ENCODE data around the gene RGS11. TPM values are rescaled to one million over a fixed set of nuclear protein-coding genes. Genes with fewer than 3 reads are reported as not detected.

Gene RGS11
- polyA plus RNA-seq, 4 donors: 0.49 to 20.1 (median 7.4) TPM

GRCh38 chr16:264440-264951 is 11.2 kb downstream of the RGS11 start:
- Histone ChIP-seq H3K9me3 (ENCODE audit: control insufficient read depth in 2 of 2, insufficient read depth in 1 of 2, low read depth in 1 of 2, low read length in 1 of 2) (no peaks in the 10 kb centered on the region), H3K4me1 (ENCODE audit: control insufficient read depth in 3 of 3, insufficient read depth in 2 of 3, low read depth in 1 of 3, low read length in 2 of 3) (peaks cover 0 to 4% (median 2%) of the 10 kb centered on the region in 3 donors), H3K27ac (ENCODE audit: low read depth in 1 of 3, low read length in 2 of 3) (no peak overlapping the region), H3K4me3 (ENCODE audit: low read depth in 1 of 3, low read length in 3 of 3) (no peak overlapping the region), H3K27me3 (ENCODE audit: control insufficient read depth in 3 of 3, insufficient read depth in 3 of 3, low read length in 3 of 3) (no peaks in the 10 kb centered on the region), H3K36me3 (ENCODE audit: control insufficient read depth in 3 of 3, insufficient read depth in 2 of 3, low read depth in 1 of 3, low read length in 3 of 3) (peaks cover 6 to 60% (median 15%) of the 10 kb centered on the region in 3 donors)
- DNase-seq (no peak), FAIRE-seq (no peak)
- WGBS, 3 donors: 90 to 93% (median 90%) methylated on average over 22 to 23 of the region's 23 CpGs

GRCh38 chr16:263944-264343 is 11.8 kb downstream of the RGS11 start:
- DNase-seq (no peak), FAIRE-seq (no peak)
- H3K4me1 ChIP-seq (ENCODE audit: control insufficient read depth in 3 of 3, insufficient read depth in 2 of 3, low read depth in 1 of 3, low read length in 2 of 3): peaks cover 0 to 4% (median 2%) of the 10 kb centered on the region in 3 donors
- peaks cover 6 to 65% (median 19%) of the 10 kb centered on the region in 3 donors for H3K36me3 ChIP-seq (ENCODE audit: control insufficient read depth in 3 of 3, insufficient read depth in 2 of 3, low read depth in 1 of 3, low read length in 3 of 3)
- H3K4me3 ChIP-seq (ENCODE audit: low read depth in 1 of 3, low read length in 3 of 3): no peak overlapping the region
- no peak overlapping the region for H3K27ac ChIP-seq (ENCODE audit: low read depth in 1 of 3, low read length in 2 of 3)
- H3K9me3 ChIP-seq (ENCODE audit: control insufficient read depth in 2 of 2, insufficient read depth in 1 of 2, low read depth in 1 of 2, low read length in 1 of 2): no peaks in the 10 kb centered on the region
- no peaks in the 10 kb centered on the region for H3K27me3 ChIP-seq (ENCODE audit: control insufficient read depth in 3 of 3, insufficient read depth in 3 of 3, low read length in 3 of 3)
- WGBS, 3 donors: 84 to 93% (median 86%) methylated on average over 16 to 17 of the region's 17 CpGs

- H3K27me3 ChIP-seq (ENCODE audit: control insufficient read depth in 3 of 3, insufficient read depth in 3 of 3, low read length in 3 of 3): no peaks in the 10 kb centered on the region
- FAIRE-seq: no peak
- no peaks in the 10 kb centered on the region for H3K9me3 ChIP-seq (ENCODE audit: control insufficient read depth in 2 of 2, insufficient read depth in 1 of 2, low read depth in 1 of 2, low read length in 1 of 2)
- H3K36me3 ChIP-seq (ENCODE audit: control insufficient read depth in 3 of 3, insufficient read depth in 2 of 3, low read depth in 1 of 3, low read length in 3 of 3): peaks cover 6 to 70% (median 20%) of the 10 kb centered on the region in 3 donors
- H3K4me1 ChIP-seq (ENCODE audit: control insufficient read depth in 3 of 3, insufficient read depth in 2 of 3, low read depth in 1 of 3, low read length in 2 of 3): peaks cover 0 to 4% (median 2%) of the 10 kb centered on the region in 3 donors
- no peak overlapping the region for H3K27ac ChIP-seq (ENCODE audit: low read depth in 1 of 3, low read length in 2 of 3)
- DNase-seq: no peak
- no peak overlapping the region for H3K4me3 ChIP-seq (ENCODE audit: low read depth in 1 of 3, low read length in 3 of 3)
- 91 to 94% (median 93%) methylated on average over 35 of the region's 35 CpGs for WGBS, 3 donors
These were observed 12.5 kb downstream of the RGS11 start for GRCh38 chr16:263182-263774.

- no peak for FAIRE-seq
- H3K4me1 ChIP-seq (ENCODE audit: control insufficient read depth in 3 of 3, insufficient read depth in 2 of 3, low read depth in 1 of 3, low read length in 2 of 3): peaks cover 0 to 2% (median 2%) of the 10 kb centered on the region in 3 donors
- H3K27me3 ChIP-seq (ENCODE audit: control insufficient read depth in 3 of 3, insufficient read depth in 3 of 3, low read length in 3 of 3): no peaks in the 10 kb centered on the region
- peaks cover 6 to 70% (median 20%) of the 10 kb centered on the region in 3 donors for H3K36me3 ChIP-seq (ENCODE audit: control insufficient read depth in 3 of 3, insufficient read depth in 2 of 3, low read depth in 1 of 3, low read length in 3 of 3)
- no peak overlapping the region for H3K27ac ChIP-seq (ENCODE audit: low read depth in 1 of 3, low read length in 2 of 3)
- WGBS, 3 donors: 94 to 97% (median 96%) methylated on average over 29 of the region's 29 CpGs
- no peaks in the 10 kb centered on the region for H3K9me3 ChIP-seq (ENCODE audit: control insufficient read depth in 2 of 2, insufficient read depth in 1 of 2, low read depth in 1 of 2, low read length in 1 of 2)
- H3K4me3 ChIP-seq (ENCODE audit: low read depth in 1 of 3, low read length in 3 of 3): no peak overlapping the region
- DNase-seq: no peak
These were observed 13.5 kb downstream of the RGS11 start for GRCh38 chr16:262121-262745.

GRCh38 chr16:261031-261691 is 14.6 kb downstream of the RGS11 start:
- Histone ChIP-seq H3K4me1 (ENCODE audit: control insufficient read depth in 3 of 3, insufficient read depth in 2 of 3, low read depth in 1 of 3, low read length in 2 of 3) (peaks cover 0 to 1% (median 0%) of the 10 kb centered on the region in 3 donors), H3K4me3 (ENCODE audit: low read depth in 1 of 3, low read length in 3 of 3) (no peak overlapping the region), H3K9me3 (ENCODE audit: control insufficient read depth in 2 of 2, insufficient read depth in 1 of 2, low read depth in 1 of 2, low read length in 1 of 2) (no peaks in the 10 kb centered on the region), H3K27ac (ENCODE audit: low read depth in 1 of 3, low read length in 2 of 3) (no peak overlapping the region), H3K36me3 (ENCODE audit: control insufficient read depth in 3 of 3, insufficient read depth in 2 of 3, low read depth in 1 of 3, low read length in 3 of 3) (peaks cover 6 to 74% (median 20%) of the 10 kb centered on the region in 3 donors), H3K27me3 (ENCODE audit: control insufficient read depth in 3 of 3, insufficient read depth in 3 of 3, low read length in 3 of 3) (no peaks in the 10 kb centered on the region)
- no peak for DNase-seq
- no peak for FAIRE-seq
- 84 to 87% (median 85%) methylated on average over 27 to 28 of the region's 28 CpGs for WGBS, 3 donors

- 93 to 97% (median 95%) methylated on average over 19 of the region's 19 CpGs for WGBS, 3 donors
- Histone ChIP-seq H3K27ac (ENCODE audit: low read depth in 1 of 3, low read length in 2 of 3) (no peak overlapping the region), H3K36me3 (ENCODE audit: control insufficient read depth in 3 of 3, insufficient read depth in 2 of 3, low read depth in 1 of 3, low read length in 3 of 3) (peaks cover 6 to 76% (median 20%) of the 10 kb centered on the region in 3 donors), H3K27me3 (ENCODE audit: control insufficient read depth in 3 of 3, insufficient read depth in 3 of 3, low read length in 3 of 3) (no peaks in the 10 kb centered on the region), H3K9me3 (ENCODE audit: control insufficient read depth in 2 of 2, insufficient read depth in 1 of 2, low read depth in 1 of 2, low read length in 1 of 2) (peaks cover 0 to 6% of the 10 kb centered on the region in 2 donors), H3K4me1 (ENCODE audit: control insufficient read depth in 3 of 3, insufficient read depth in 2 of 3, low read depth in 1 of 3, low read length in 2 of 3) (no peaks in the 10 kb centered on the region), H3K4me3 (ENCODE audit: low read depth in 1 of 3, low read length in 3 of 3) (no peak overlapping the region)
- DNase-seq (no peak), FAIRE-seq (no peak)
These were observed 15.4 kb downstream of the RGS11 start for GRCh38 chr16:260326-260725.

GRCh38 chr16:259814-260253 is 15.9 kb downstream of the RGS11 start:
- Histone ChIP-seq H3K27me3 (ENCODE audit: control insufficient read depth in 3 of 3, insufficient read depth in 3 of 3, low read length in 3 of 3) (no peaks in the 10 kb centered on the region), H3K36me3 (ENCODE audit: control insufficient read depth in 3 of 3, insufficient read depth in 2 of 3, low read depth in 1 of 3, low read length in 3 of 3) (peaks cover 6 to 76% (median 20%) of the 10 kb centered on the region in 3 donors), H3K4me1 (ENCODE audit: control insufficient read depth in 3 of 3, insufficient read depth in 2 of 3, low read depth in 1 of 3, low read length in 2 of 3) (no peaks in the 10 kb centered on the region), H3K4me3 (ENCODE audit: low read depth in 1 of 3, low read length in 3 of 3) (no peak overlapping the region), H3K9me3 (ENCODE audit: control insufficient read depth in 2 of 2, insufficient read depth in 1 of 2, low read depth in 1 of 2, low read length in 1 of 2) (peaks cover 0 to 6% of the 10 kb centered on the region in 2 donors), H3K27ac (ENCODE audit: low read depth in 1 of 3, low read length in 2 of 3) (no peak overlapping the region)
- DNase-seq: no peak
- WGBS, 3 donors: 85 to 94% (median 89%) methylated on average over 12 to 13 of the region's 13 CpGs
- no peak for FAIRE-seq

- FAIRE-seq (no peak), DNase-seq (no peak)
- H3K36me3 ChIP-seq (ENCODE audit: control insufficient read depth in 3 of 3, insufficient read depth in 2 of 3, low read depth in 1 of 3, low read length in 3 of 3): peaks cover 6 to 76% (median 16%) of the 10 kb centered on the region in 3 donors
- H3K4me1 ChIP-seq (ENCODE audit: control insufficient read depth in 3 of 3, insufficient read depth in 2 of 3, low read depth in 1 of 3, low read length in 2 of 3): no peaks in the 10 kb centered on the region
- 84 to 86% (median 85%) methylated on average over 10 of the region's 10 CpGs for WGBS, 3 donors
- no peaks in the 10 kb centered on the region for H3K27me3 ChIP-seq (ENCODE audit: control insufficient read depth in 3 of 3, insufficient read depth in 3 of 3, low read length in 3 of 3)
- H3K9me3 ChIP-seq (ENCODE audit: control insufficient read depth in 2 of 2, insufficient read depth in 1 of 2, low read depth in 1 of 2, low read length in 1 of 2): peaks cover 0 to 6% of the 10 kb centered on the region in 2 donors
- H3K27ac ChIP-seq (ENCODE audit: low read depth in 1 of 3, low read length in 2 of 3): no peak overlapping the region
- no peak overlapping the region for H3K4me3 ChIP-seq (ENCODE audit: low read depth in 1 of 3, low read length in 3 of 3)
These were observed 16.5 kb downstream of the RGS11 start for GRCh38 chr16:259226-259625.

All from small intestine (tissue), 7 donors.